Measurements from ENCODE around the gene TOM1.

GRCh38 chr22:35311551-35311999, 11.9 kb downstream of the TOM1 start:
- TF ChIP-seq CTCF (IDR thresholded peaks at IDR 0.05) (no peak), EZH2 (IDR thresholded peaks at IDR 0.05; ENCODE audit: borderline replicate concordance, insufficient read depth, low read depth, low read length, poor library complexity, severe bottlenecking) (no peak)

Data from B cell (primary cell).